GM06990 (cell line): ENCODE data around the gene ELAVL3.
A peak's percentile ranks its signal among the peaks of the same experiment; 100 is the strongest.

ENCODE experiments used
- DNase-seq: peaks from one replicate; pipeline ENCODE4 v3.0.0-alpha.2; 2011; ENCODE audit not compliant: insufficient read length; ENCODE audit errors: extremely low read depth
- H3K27me3 ChIP-seq: replicated peaks from 2 replicates; pipeline ENCODE4 v1.6.0; 2011; ENCODE audit warnings: low read length; ENCODE audit not compliant: control insufficient read depth, insufficient read depth
- H3K36me3 ChIP-seq: 2 replicates; pipeline ENCODE4 v1.5.1; 2011; ENCODE audit warnings: low read length; ENCODE audit not compliant: control insufficient read depth, insufficient read depth
- H3K4me3 ChIP-seq: replicated peaks from 2 replicates; pipeline ENCODE4 v1.5.1; 2011; ENCODE audit warnings: low read depth, mild to moderate bottlenecking, control low read depth, low read length
- CTCF ChIP-seq: IDR thresholded peaks from 2 replicates; pipeline ENCODE4 v1.5.1; 2011; ENCODE audit warnings: low read length, control low read depth, mild to moderate bottlenecking, inconsistent platforms; ENCODE audit not compliant: insufficient read depth, poor library complexity, severe bottlenecking

Gene ELAVL3

GRCh38 chr19:11426656-11427055, 54.2 kb downstream of the ELAVL3 start:
- Histone ChIP-seq H3K27me3 (no peaks in the 10 kb centered on the region), H3K4me3 (no peak overlapping the region), H3K36me3 (no peaks in the 10 kb centered on the region)
- DNase-seq: no peak
- no peak for TF ChIP-seq CTCF

GRCh38 chr19:11425719-11426457, 55.0 kb downstream of the ELAVL3 start:
- H3K4me3 ChIP-seq: no peak overlapping the region
- H3K27me3 ChIP-seq: no peaks in the 10 kb centered on the region
- TF ChIP-seq CTCF: no peak
- no peak for DNase-seq
- no peaks in the 10 kb centered on the region for H3K36me3 ChIP-seq

GRCh38 chr19:11423791-11424181, 57.1 kb downstream of the ELAVL3 start:
- peaks cover 2% of the 10 kb centered on the region; the same call in 1 of the 2 replicates for H3K27me3 ChIP-seq
- TF ChIP-seq CTCF: no peak
- DNase-seq: no peak

GRCh38 chr19:11423164-11423790, 57.6 kb downstream of the ELAVL3 start:
- Histone ChIP-seq H3K4me3 (no peak overlapping the region), H3K27me3 (peaks cover 2% of the 10 kb centered on the region; the same call in 1 of the 2 replicates), H3K36me3 (no peaks in the 10 kb centered on the region)
- TF ChIP-seq CTCF: no peak
- no peak for DNase-seq

More at GRCh38 chr19:11423791-11424181, 57.1 kb downstream of the ELAVL3 start:
- no peaks in the 10 kb centered on the region for H3K36me3 ChIP-seq
- no peak overlapping the region for H3K4me3 ChIP-seq

- H3K36me3 ChIP-seq: no peaks in the 10 kb centered on the region
- H3K4me3 ChIP-seq: peak overlapping the region; percentile 43
- peaks cover 2% of the 10 kb centered on the region; the same call in 1 of the 2 replicates for H3K27me3 ChIP-seq
- peak; percentile 88 for DNase-seq
- TF ChIP-seq CTCF: no peak
These were observed 58.4 kb downstream of the ELAVL3 start for GRCh38 chr19:11422163-11423065.
